HG02678 (cell line): ENCODE data around the gene SCGB3A2.
A peak's percentile ranks its signal among the peaks of the same experiment; 100 is the strongest.

Experiments used
- ATAC-seq: cut with Tn5 transposase; IDR thresholded peaks from one replicate; pipeline ENCODE4 v1.9.1; 2021; ENCODE audit warnings: mild to moderate bottlenecking, moderate library complexity; ENCODE audit not compliant: unreplicated experiment

Gene SCGB3A2

GRCh38 chr5:147901599-147902039, 23.1 kb downstream of the SCGB3A2 start:
- ATAC-seq: no peak

GRCh38 chr5:147902609-147903115, 24.2 kb downstream of the SCGB3A2 start:
- ATAC-seq: no peak

- no peak for ATAC-seq
These were observed 25.6 kb downstream of the SCGB3A2 start for GRCh38 chr5:147904110-147904509.

GRCh38 chr5:147906326-147907095, 28.0 kb downstream of the SCGB3A2 start, which contains the start of gene C5orf46:
Gene C5orf46 (minus strand): TSS chr5:147906538. CDS start chr5:147906501, 37 bp downstream.
- no peak for ATAC-seq

- ATAC-seq: no peak
These were observed 32.9 kb downstream of the SCGB3A2 start for GRCh38 chr5:147911427-147911826.

- ATAC-seq: no peak
These were observed 33.5 kb downstream of the SCGB3A2 start for GRCh38 chr5:147912011-147912410.

GRCh38 chr5:147913786-147914185, 35.3 kb downstream of the SCGB3A2 start:
- ATAC-seq: no peak

GRCh38 chr5:147918101-147918685, 39.7 kb downstream of the SCGB3A2 start:
- no peak for ATAC-seq

- ATAC-seq: no peak
These were observed 40.4 kb downstream of the SCGB3A2 start for GRCh38 chr5:147918899-147919298.

GRCh38 chr5:147920420-147921030, 42.0 kb downstream of the SCGB3A2 start:
- ATAC-seq: no peak

GRCh38 chr5:147921136-147921535, 42.6 kb downstream of the SCGB3A2 start:
- ATAC-seq: no peak

- ATAC-seq: no peak
These were observed 46.5 kb downstream of the SCGB3A2 start for GRCh38 chr5:147925020-147925419.

- no peak for ATAC-seq
These were observed 49.4 kb downstream of the SCGB3A2 start for GRCh38 chr5:147927901-147928300.

GRCh38 chr5:147930769-147931168, 52.3 kb downstream of the SCGB3A2 start:
- peak; percentile 58 for ATAC-seq
